GM23248 (cell line): ENCODE results near the gene PADI2.

Experiments
- EZH2 ChIP-seq: fragments of 200-600 bp; sonication (generic); IDR thresholded peaks from 2 replicates; pipeline ENCODE4 v1.6.1; 2018; ENCODE audit warnings: antibody characterized with exemption, mild to moderate bottlenecking; ENCODE audit not compliant: insufficient read depth, poor library complexity, severe bottlenecking
- EZH2phosphoT487 ChIP-seq: fragments of 200-600 bp; sonication (generic); IDR thresholded peaks from 2 replicates; pipeline ENCODE4 v1.6.1; 2018; ENCODE audit warnings: antibody characterized with exemption, moderate library complexity, mild to moderate bottlenecking, low read depth; ENCODE audit not compliant: insufficient read depth

DNA sequence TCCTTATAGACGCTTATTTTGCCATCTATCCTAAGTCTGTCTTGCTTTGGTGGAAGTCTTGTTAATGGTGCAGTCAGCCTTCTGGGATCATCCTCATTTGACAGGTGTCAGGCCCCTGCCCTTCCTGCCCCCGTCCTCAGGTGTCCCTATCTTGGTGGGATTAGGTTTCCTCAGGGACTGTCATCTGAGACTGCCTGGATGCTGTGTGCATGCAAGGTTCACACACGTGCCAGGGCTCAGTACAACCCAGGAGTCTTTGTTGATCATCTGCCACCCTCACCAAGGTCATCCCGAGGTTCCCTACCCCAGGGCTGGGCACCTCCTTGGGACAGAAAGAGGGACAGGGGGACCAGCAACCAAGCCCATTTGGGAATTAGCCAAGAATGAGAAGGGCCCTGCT is 18.0 kb downstream of the PADI2 start:
- no peak for TF ChIP-seq EZH2
- TF ChIP-seq EZH2phosphoT487, result no peak
